Stimulated activated CD4-positive, alpha-beta T cell treated with anti-CD3 and anti-CD28 coated beads, Interleukin-1b, Interleukin-23, amount 100 ng/mL, for 1 hour (primary cell): ENCODE measurements around the gene HNRNPF.
"Not testable (repeated sequence)": the region's sequence is repeated elsewhere in the genome, so short reads cannot be mapped to it uniquely, and the experiment has no call there.

ENCODE experiments used
- DNase-seq, 2 donors: peaks; one replicate each; pipeline ENCODE4 v3.0.0-alpha.2; 2020; ENCODE audit warnings: low read depth in 2 of 2

HNRNPF gene

DNA sequence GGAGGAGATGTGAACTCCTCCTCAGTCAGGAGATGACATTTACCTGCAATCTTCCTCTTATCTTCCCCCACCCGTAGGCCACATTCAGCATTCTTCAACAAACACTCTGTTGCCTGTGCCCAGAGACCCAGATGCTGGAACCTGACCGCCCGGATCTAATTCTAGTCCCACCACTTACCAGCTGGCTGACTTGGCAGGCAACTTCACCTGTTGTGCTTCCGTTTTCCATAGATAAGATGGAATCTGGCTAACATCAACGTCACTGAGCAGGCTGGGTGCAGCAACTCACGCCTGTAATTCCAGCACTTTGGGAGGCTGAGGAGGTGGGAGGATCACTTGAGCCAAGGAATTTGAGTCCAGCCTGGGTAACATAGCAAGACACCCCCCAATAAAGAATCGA, 58.8 kb downstream of the HNRNPF start:
- DNase-seq: no peak

- peak; percentile 66 to 77 for DNase-seq
Measured at GRCh38 chr10:43348511-43349312, 60.3 kb downstream of the HNRNPF start.

GRCh38 chr10:43347997-43348396, 61.0 kb downstream of the HNRNPF start:
- no peak for DNase-seq

GRCh38 chr10:43344051-43344450, 64.9 kb downstream of the HNRNPF start:
- no peak for DNase-seq

DNA sequence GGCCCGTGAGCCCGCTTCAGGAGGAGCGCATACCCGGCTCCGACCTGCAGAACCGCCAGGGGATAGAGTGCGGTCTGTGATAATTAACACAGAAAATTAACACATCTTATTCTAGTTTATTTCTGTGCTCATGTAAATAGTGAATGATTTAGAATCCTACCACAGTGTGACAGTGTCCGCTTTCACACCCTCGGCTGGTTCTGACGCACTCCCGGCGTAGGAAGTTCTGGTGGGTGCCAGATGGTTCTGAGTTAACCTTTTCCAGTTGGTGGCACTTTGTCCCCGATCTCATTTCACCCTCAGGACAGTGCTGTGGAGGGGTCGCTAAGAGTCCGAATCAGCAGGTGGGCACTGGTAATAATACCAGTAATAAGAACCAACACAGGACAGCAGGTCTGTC, 65.9 kb downstream of the HNRNPF start:
- DNase-seq: no peak

GRCh38 chr10:43342279-43343125, 66.5 kb downstream of the HNRNPF start:
- DNase-seq: no peak

DNA sequence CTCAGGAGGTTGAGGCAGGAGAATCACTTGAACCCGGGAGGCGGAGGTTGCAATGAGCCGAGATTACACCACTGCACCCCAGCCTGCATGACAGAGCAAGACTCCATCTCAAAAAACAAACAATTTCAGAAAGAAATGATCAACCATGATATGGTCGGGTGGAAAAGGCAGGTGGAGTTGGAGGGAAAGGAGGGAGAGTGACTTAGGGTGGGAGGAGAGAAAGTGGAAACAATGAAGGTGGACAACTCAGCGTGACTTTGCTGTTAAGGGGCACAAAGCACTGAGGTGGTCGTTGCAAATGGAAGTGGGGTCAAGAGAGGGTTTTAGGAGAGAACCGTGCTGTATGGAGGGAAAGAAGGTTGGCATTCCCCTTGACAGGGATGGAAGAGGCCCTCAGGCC, 67.5 kb downstream of the HNRNPF start:
- DNase-seq: no peak

- DNase-seq: no peak
Measured at GRCh38 chr10:43340619-43341018, 68.4 kb downstream of the HNRNPF start.

GRCh38 chr10:43340101-43340500, 68.9 kb downstream of the HNRNPF start:
- DNase-seq: no peak

GRCh38 chr10:43339136-43339535, 69.8 kb downstream of the HNRNPF start:
- DNase-seq: no peak

DNA sequence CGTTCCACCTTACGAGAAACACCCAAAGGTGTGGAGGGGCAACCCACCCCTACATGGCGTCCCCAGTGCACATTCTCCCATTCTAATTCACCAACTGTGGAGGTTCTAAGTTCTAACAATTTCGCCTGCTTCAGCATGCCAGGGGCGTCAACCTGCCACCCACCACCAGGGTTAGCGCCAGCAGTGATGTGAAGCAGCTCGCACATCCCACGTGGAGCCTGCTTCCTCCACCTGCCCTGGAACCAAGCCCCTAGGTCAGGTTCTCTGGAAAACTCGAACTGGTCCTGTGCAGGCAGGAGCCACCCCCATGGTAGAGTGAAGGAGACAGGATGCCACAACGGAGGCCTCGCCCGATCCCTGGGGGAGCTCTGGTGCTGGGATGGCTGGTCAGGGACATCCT, 70.9 kb downstream of the HNRNPF start:
- DNase-seq: no peak

DNA sequence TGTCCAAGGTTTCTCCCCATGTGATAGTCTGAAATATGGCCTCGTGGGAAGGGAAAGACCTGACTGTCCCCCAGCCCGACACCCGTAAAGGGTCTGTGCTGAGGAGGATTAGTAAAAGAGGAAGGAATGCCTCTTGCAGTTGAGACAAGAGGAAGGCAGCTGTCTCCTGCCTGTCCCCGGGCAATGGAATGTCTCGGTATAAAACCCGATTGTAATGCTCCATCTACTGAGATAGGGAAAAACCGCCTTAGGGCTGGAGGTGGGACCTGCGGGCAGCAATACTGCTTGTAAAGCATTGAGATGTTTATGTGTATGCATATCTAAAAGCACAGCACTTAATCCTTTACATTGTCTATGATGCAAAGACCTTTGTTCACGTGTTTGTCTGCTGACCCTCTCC, 71.5 kb downstream of the HNRNPF start:
- DNase-seq: not testable (repeated sequence)

- DNase-seq: no peak
Measured at GRCh38 chr10:43336641-43337318, 72.2 kb downstream of the HNRNPF start.

DNA sequence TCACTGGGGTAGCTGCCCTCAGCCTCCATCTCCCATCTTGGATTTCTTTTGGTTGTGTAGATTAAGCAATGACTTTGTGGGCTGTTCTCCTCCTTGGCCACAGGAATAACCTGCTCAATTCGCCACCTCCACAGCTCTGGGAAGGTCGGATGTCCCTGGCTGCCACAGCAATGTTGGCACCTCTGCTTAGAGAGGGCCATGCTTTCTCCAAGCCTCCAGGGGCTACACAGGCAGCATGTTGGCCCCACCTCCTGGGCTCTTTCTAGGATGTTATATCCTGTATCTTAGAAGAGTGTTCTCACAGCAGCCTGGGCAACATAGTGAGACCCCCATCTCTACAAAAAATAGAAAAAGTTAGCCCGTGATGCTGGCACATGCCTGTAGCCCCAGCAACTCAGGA, 72.9 kb downstream of the HNRNPF start:
- no peak for DNase-seq
